Tibial artery (tissue), 4 donors: Measurements from ENCODE around the gene RNF39.

Experiments
- DNase-seq, 2 donors: peaks; one replicate each; pipeline ENCODE4 v3.0.0-alpha.2; 2019
- H3K27ac ChIP-seq, 2 donors: fragments of 200-600 bp; sonication (generic) in 1 of 2; 1 replicate in 1 of 2; 2 replicates in 1 of 2; pipeline ENCODE4 v1.5.1; 2018 to 2019; ENCODE audit warnings: mild to moderate bottlenecking in 1 of 2
- H3K27me3 ChIP-seq, 2 donors: fragments of 200-600 bp; sonication (generic) in 1 of 2; one replicate each; pipeline versions ENCODE4 v1.5.1 to v1.6.0; 2016 to 2019
- H3K36me3 ChIP-seq, 3 donors: fragments of 200-600 bp; sonication (generic) in 2 of 3; one replicate each; pipeline ENCODE4 v1.5.1; 2016 to 2019; ENCODE audit warnings: mild to moderate bottlenecking in 2 of 3
- H3K4me1 ChIP-seq, 4 donors: fragments of 200-600 bp; sonication (generic) in 2 of 4; 1 replicate in 3 of 4; 2 replicates in 1 of 4; pipeline ENCODE4 v1.5.1; 2016 to 2019
- H3K4me3 ChIP-seq, 2 donors: fragments of 200-600 bp; sonication (generic) in 1 of 2; 1 replicate in 1 of 2; 2 replicates in 1 of 2; pipeline ENCODE4 v1.5.1; 2018 to 2019; ENCODE audit warnings: mild to moderate bottlenecking in 2 of 2
- H3K9me3 ChIP-seq, 3 donors: fragments of 200-600 bp; sonication (generic) in 1 of 3; one replicate each; pipeline ENCODE4 v1.5.1; 2016 to 2019
- intact Hi-C: fragments of 100-400 bp; cut with DNase I; formaldehyde crosslinking; loops from one replicate; pipeline ENCODE4 v1.15.0; 2023; ENCODE audit warnings: low total_unique reads
- TF ChIP-seq, protein P1 (sequence below), 2 experiments: fragments of 200-600 bp in 1 of 2; fragments of 450-650 bp in 1 of 2; IDR thresholded peaks; one replicate each; pipeline ENCODE4 v1.5.1; 2017 to 2019; ENCODE audit warnings: antibody characterized with exemption in 2 of 2, mild to moderate bottlenecking in 1 of 2, moderate library complexity in 1 of 2

RNF39 gene

DNA sequence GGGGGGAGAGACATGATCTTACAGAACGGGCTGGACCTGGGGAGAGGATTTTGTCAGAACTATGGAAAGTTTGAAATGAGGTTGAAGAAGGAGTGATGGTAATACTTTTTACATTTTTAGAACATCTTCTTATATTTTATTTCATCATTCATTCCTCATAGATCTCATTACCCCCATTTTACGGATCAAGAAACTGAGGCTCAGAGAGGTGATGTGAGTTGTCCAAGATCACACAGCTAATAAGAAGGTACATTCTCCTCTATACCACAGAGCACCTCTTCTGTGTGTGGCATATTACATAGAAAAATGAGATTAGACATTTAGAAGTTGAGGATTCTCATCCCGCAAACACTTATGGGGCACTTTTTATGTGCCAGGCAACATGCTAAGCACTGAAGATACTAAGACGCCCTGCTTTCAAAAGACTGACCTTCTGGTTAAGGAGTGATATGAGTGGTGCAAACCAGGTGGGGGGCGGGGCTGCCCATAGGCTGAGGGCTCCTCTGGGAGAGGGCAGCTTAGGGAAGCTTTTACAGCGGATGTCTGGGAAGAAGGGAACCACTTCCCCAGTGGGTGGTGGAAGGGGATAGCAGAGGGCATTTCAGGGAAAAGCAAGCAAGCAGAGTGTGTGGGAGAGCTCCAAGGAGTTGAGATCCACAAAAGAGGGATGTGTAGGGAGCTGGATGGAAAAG is 17.4 kb upstream of the RNF39 start:
- peaks cover 0 to 83% of the 10 kb centered on the region in 2 donors for H3K27me3 ChIP-seq
- no peak overlapping the region for H3K27ac ChIP-seq
- H3K4me3 ChIP-seq: no peak overlapping the region
- no peak for DNase-seq
- TF ChIP-seq, protein P1, sequence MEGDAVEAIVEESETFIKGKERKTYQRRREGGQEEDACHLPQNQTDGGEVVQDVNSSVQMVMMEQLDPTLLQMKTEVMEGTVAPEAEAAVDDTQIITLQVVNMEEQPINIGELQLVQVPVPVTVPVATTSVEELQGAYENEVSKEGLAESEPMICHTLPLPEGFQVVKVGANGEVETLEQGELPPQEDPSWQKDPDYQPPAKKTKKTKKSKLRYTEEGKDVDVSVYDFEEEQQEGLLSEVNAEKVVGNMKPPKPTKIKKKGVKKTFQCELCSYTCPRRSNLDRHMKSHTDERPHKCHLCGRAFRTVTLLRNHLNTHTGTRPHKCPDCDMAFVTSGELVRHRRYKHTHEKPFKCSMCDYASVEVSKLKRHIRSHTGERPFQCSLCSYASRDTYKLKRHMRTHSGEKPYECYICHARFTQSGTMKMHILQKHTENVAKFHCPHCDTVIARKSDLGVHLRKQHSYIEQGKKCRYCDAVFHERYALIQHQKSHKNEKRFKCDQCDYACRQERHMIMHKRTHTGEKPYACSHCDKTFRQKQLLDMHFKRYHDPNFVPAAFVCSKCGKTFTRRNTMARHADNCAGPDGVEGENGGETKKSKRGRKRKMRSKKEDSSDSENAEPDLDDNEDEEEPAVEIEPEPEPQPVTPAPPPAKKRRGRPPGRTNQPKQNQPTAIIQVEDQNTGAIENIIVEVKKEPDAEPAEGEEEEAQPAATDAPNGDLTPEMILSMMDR (IDR thresholded peaks at IDR 0.05): no peak
- no peaks in the 10 kb centered on the region for H3K4me1 ChIP-seq
- H3K9me3 ChIP-seq: no peaks in the 10 kb centered on the region
- intact Hi-C loops: no loop called here
- no peaks in the 10 kb centered on the region for H3K36me3 ChIP-seq

DNA sequence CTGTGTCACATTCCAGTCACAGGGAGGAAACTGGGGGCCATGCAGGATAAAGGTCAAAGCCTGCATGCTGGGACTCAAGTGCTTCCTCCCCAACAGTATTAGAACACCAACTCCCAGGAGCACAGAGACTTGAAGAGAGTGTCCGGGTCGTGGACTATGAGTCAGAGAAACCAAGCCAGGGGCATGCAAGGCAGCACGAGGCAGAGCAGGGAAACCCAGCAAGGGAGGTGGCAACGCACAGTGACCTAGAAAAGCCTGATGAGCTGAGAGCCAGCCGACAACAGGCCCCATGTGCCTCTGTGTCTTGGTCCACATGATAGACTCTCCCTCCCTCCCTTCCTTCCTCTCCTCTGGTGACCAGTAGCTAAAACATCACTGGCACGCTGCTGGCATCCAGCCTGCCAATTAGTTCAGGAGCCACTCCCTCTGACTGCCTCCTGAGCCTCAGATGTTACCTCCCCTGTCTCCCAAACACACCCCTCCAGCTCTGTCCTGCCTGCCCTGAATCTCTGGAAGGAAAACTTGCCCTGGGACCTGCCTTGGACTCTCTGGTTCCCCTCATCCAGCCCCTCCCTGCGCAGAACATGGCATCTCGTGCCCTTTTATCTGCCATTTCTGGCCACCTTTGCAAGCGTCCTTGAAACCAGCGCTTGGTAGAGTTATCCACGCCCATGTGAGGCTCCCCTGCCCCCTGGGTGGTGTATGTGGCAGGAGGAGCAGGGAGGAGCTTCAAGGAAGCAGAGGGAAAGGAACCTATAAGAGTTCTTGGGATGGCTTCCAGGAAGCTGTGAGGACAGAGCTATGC is 16.2 kb upstream of the RNF39 start:
- H3K9me3 ChIP-seq: no peaks in the 10 kb centered on the region
- intact Hi-C loops: no loop called here
- H3K27ac ChIP-seq: no peak overlapping the region
- no peak for DNase-seq
- no peaks in the 10 kb centered on the region for H3K4me1 ChIP-seq
- TF ChIP-seq, protein P1 (IDR thresholded peaks at IDR 0.05): no peak
- H3K27me3 ChIP-seq: peaks cover 0 to 78% of the 10 kb centered on the region in 2 donors
- H3K4me3 ChIP-seq: no peak overlapping the region
- H3K36me3 ChIP-seq: no peaks in the 10 kb centered on the region

DNA sequence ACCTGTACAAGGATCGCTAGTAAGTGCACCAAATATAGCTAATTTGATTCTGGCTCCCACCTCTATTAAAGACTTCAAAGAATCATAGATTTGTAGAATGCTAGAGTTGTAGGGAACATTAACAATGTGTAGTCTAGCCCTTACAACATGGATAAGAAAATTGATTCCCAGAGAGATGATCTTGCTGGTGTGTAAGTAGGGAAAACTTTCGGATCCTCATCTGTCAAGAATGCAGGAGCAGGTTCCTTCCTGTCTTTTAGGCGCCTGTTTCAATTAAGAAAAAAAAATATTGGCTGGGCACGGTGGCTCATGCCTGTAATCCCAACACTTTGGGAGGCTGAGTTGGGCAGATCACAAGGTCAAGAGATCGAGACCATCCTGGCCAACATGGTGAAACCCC is 12.3 kb upstream of the RNF39 start:
- intact Hi-C loops: no loop called here
- Histone ChIP-seq H3K9me3 (no peaks in the 10 kb centered on the region), H3K4me3 (no peak overlapping the region), H3K4me1 (no peaks in the 10 kb centered on the region), H3K36me3 (no peaks in the 10 kb centered on the region), H3K27me3 (peaks cover 0 to 54% of the 10 kb centered on the region in 2 donors), H3K27ac (no peak overlapping the region)
- DNase-seq: no peak
- TF ChIP-seq, protein P1 (IDR thresholded peaks at IDR 0.05): no peak

DNA sequence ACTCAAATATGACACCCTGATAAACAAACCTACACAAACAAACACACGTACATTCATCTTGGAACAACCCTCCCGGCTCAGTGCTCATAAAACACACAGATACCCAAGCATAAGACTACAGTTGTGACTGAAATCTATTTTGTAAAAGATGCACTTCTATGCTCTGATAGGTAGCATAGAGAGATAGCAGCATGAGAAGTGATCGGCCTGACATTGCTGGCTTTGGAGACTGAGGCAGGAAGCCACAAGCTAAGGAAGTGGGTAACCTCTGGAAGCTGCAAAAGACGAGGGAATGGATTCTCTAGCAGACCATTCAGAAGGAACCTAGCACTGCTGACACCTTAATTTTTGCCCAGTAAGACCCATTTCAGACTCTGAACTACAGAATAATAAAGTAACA is 1.6 kb upstream of the RNF39 start:
- H3K27ac ChIP-seq: no peak overlapping the region
- intact Hi-C loops: no loop called here
- H3K36me3 ChIP-seq: no peaks in the 10 kb centered on the region
- H3K9me3 ChIP-seq: no peaks in the 10 kb centered on the region
- H3K4me1 ChIP-seq: peaks cover 4 to 20% (median 17%) of the 10 kb centered on the region in 4 donors
- DNase-seq: no peak
- H3K4me3 ChIP-seq: no peak overlapping the region
- TF ChIP-seq, protein P1 (IDR thresholded peaks at IDR 0.05): no peak
- H3K27me3 ChIP-seq: peaks cover 0 to 52% of the 10 kb centered on the region in 2 donors

DNA sequence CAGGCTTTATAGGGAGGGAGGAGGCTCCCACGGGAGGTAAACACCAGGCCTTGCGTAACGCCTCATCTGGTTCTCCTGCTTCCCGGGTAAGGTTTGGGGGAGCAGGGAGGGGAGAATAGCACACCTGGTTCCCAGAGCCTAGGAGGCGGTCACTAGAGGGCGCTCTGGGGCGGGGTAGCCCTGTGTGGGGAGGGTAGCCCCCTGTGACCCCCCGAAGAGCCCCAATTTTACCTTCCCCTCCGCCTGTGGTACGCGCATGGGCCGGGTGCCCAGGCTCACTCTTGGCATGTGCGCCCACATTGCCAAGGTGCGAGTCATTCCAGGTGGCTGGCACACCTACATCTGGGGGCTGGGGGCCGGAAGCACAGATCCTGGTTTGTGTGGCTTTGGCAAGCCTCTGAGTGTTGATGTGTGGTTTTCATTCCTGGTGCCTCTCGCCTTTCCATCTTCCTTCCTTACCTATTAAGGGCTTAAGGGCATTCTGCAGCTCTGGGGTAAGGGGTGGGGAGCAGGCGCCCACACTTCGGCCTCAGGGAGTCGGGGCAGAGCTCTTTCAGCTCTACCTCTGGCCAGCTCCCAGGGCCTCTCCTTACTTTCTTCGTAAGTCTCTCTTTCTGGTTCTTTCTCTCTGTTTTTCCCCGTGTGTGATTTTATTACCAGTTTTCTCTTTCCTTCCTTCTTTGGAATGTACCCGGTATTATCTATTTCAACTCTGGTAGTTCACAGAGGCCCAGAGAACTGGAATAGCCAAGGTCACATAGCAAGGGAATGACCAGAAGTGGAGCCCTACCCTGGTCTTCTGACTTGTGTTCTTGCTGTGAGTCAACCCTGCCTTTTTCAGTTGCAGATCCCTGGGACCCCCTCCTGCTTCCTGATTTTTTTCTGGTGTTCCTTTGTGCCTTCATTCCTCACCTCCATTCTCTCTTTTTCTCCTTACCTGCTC is 492 bp upstream of the RNF39 start:
- intact Hi-C loops: no loop called here
- Histone ChIP-seq H3K27ac (no peak overlapping the region), H3K27me3 (peaks cover 0 to 64% of the 10 kb centered on the region in 2 donors), H3K4me1 (peaks cover 4 to 26% (median 21%) of the 10 kb centered on the region in 4 donors), H3K4me3 (no peak overlapping the region), H3K36me3 (peaks cover 0 to 5% (median 0%) of the 10 kb centered on the region in 3 donors), H3K9me3 (no peaks in the 10 kb centered on the region)
- TF ChIP-seq, protein P1 (IDR thresholded peaks at IDR 0.05): no peak
- DNase-seq: no peak
